H1 (cell line): ENCODE data around the gene BTN2A1. TPM values are rescaled to one million over a fixed set of nuclear protein-coding genes. Genes with fewer than 3 reads are reported as not detected.

Source experiments
- HDAC2 ChIP-seq, 2 experiments: fragments of 300-600 bp in 1 of 2; sonication (generic) in 1 of 2; IDR thresholded peaks; 2 replicates each; pipeline ENCODE4 v1.6.1; 2011 to 2012; ENCODE audit warnings: low read depth in 2 of 2, low read length in 2 of 2, mild to moderate bottlenecking in 2 of 2, moderate library complexity in 2 of 2, borderline replicate concordance in 1 of 2, inconsistent platforms in 1 of 2
- polyA plus RNA-seq, 7 experiments: library from polyadenylated mRNA; depleted of rRNA in 3 of 7; stranded (reverse) in 5 of 7; unstranded in 2 of 7; fragments of >200 nt in 5 of 7; fragments of 200-250 nt in 2 of 7; gene quantifications; 1 replicate in 5 of 7; 2 replicates in 1 of 7; 4 replicates in 1 of 7; pipeline versions ENCODE4 v1.2.1 to v1.2.3, GENCODE V29; 2011 to 2013; ENCODE audit warnings: missing spikeins in 2 of 7, mixed read lengths in 2 of 7
- total RNA-seq: library from RNA; stranded (reverse); fragmentation: NEBNext Ultra II Directional; extraction: Animal tissue kit (Norgen Biotek cat#: 25700); gene quantifications from 2 replicates; pipeline ENCODE4 v1.2.1, GENCODE V29; 2021

Gene BTN2A1
- total and polyA plus RNA-seq, 2 of the 8 experiments (the other 6 are each of a cell fraction or from before 2014, with no cell fraction given): 8.7 to 11.0 TPM

GRCh38 chr6:26482338-26482737 is 24.6 kb downstream of the BTN2A1 start (continued):
- no peak for TF ChIP-seq HDAC2 (IDR thresholded peaks at IDR 0.05; ENCODE audit: borderline replicate concordance in 1 of 2, low read depth in 2 of 2, low read length in 2 of 2)
